Measurements from ENCODE around the gene ABCB11.
"Not testable (repeated sequence)": the region's sequence is repeated elsewhere in the genome, so short reads cannot be mapped to it uniquely, and the experiment has no call there.

The ABCB11 gene

DNA sequence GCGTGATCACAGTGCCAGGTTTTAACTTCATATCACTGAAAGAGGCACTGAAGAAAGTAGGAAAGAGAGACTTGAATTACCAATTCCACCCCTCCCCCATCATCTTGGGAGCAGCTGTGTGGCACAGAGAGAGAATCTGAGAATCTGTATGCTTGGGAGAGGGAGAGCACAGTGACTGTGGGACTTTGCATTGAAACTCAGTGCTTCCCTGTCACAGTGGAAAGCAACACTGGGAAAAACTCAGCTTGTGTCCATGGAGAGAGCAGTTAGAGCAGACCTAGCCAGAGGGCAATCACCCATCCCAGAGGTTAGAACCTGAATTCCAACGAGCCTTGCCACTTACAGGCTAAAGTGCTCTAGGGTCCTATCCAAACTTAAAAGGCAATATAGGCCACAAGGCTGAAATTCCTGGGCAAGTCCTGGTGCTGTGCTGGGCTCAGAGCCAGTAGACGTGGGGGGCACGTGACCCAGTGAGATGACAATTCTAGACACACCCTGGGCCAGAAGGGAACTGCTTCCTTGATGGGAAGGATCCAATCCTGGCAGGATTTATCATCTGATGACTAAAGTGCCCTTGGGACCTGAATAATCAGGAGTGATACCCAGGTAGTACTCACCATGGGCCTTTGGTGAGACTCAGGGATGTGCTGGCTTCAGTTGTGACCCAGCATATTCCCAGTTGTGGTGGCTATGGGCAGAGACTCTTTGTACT lies 15.5 kb upstream of the ABCB11 start:
- in situ Hi-C loops (cut with MboI; ENCODE audit: low sequenced_read_pairs) = no loop called here

DNA sequence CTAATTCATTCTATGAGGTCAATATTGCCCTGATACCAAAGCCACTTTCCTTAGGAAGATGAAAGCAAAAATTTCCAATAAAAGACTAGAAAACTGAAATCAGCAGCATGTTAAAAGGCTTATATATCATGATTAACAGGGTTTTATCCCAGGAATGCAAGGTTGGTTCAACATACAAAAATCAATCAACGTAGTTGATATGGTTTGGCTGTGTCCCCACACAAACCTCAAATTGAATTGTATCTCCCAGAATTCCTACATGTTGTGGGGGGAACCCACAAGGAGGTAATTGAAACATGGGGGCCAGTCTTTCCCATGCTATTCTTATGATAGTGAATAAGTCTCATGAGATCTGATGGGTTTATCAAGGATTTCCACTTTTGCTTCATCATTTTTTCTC lies 11.7 kb upstream of the ABCB11 start:
- in situ Hi-C loops (cut with MboI; ENCODE audit: low sequenced_read_pairs) = no loop called here

DNA sequence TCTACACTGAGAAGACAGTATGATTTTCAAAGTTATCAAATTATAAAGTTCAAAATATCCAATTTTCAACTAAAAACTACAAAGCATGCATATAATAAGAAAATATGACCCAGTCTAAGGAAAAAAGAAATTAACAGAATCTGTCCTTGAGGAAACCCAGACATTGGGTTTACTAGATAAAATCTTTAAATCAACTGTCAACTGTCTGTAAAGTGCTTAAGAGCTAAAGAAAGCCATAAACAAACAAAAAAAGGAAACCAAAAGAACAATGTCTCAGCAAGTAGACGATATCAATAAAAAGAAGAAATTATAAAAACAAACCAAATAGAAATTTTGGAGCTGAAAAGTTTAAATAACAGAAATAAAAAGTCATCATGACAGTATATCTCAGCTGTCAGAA lies 10.5 kb upstream of the ABCB11 start:
- in situ Hi-C loops (cut with MboI; ENCODE audit: low sequenced_read_pairs) = no loop called here

DNA sequence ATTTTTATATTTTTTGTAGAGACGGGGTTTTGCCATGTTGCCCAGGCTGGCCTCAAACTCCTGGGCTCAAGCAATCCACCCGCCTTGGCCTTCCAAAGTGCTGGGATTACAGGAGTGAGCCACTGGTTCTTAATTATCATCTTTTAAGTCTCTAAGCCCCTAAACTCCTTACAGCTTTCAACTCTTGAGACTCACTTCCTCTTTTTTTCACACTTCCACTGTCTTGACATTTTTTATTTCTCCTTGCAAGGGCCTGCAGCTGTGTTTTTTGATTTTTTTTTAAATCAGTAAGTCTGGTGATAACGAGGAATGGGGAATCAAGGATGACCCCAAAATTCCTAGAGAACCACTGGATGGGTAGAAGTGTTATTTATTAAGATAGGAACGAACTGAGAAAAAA lies 8.6 kb upstream of the ABCB11 start:
- in situ Hi-C loops (cut with MboI; ENCODE audit: low sequenced_read_pairs) = no loop called here

- in situ Hi-C loops (cut with MboI; ENCODE audit: low sequenced_read_pairs) = no loop called here
Measured at GRCh38 chr2:169038338-169038757, 7.2 kb upstream of the ABCB11 start.

DNA sequence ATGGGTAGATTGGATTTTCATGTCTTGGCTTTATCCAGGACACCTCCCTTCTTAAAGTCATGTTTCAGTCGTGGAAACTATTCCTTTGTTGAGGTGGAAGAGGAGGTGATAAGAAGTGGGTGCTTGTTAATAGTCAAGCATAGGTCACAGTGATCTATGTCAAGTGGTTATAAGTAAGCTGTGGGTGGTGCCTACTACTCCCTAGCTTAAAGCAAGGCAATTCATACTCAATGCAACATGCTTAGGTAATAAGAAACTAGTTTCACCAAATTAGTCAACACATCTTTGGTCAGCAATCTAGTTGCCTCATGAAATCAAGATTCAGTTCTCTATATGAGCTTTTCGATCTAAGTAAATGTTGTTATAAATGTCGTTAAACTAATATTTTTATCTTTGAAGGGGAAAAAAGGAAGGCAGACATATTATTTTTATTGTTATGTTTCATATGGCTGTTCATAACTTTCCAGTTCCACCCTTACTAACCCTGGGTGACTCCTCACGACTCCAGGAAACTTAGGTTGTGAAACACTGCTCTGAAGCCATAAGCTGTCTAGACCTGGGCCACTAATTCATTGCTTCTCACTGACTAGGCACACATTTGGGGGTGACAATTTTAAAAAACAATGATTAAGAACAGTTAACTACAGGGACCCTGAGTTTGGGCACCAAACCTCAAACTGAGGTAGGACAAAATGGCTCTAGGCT lies 5.8 kb upstream of the ABCB11 start:
- in situ Hi-C loops (cut with MboI; ENCODE audit: low sequenced_read_pairs) = no loop called here

GRCh38 chr2:169035887-169036286 lies 4.8 kb upstream of the ABCB11 start:
- in situ Hi-C loops (cut with MboI; ENCODE audit: low sequenced_read_pairs) = no loop called here

DNA sequence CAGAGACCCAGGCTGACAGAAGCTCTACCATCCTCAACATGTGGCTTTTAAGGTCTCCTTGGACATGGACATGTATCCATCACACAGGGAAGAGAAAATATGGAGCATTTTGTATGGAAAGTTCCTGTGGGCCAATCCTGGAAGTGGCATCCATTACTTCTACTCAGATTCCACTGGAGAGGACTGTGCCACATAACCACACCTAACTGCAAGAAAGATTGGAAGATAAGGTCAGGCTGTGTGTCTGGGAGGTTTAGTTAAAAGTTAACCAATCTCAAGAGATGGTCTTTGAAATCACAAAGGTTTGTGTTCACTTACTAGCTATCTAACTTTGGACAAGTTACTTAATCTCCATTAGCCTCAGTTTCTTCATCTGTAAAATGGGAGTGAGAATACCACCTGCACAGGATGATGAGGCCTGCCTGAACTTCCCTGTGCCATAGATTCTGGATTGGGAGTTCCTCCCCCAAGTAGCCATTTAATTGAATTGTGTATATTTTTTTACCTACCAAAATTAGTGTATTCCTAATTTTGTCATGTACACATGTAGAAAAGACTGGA lies 3.9 kb upstream of the ABCB11 start:
- in situ Hi-C loops (cut with MboI; ENCODE audit: low sequenced_read_pairs) = no loop called here

- in situ Hi-C loops (cut with MboI; ENCODE audit: low sequenced_read_pairs) = no loop called here
Measured at GRCh38 chr2:169034256-169034655, 3.1 kb upstream of the ABCB11 start.

DNA sequence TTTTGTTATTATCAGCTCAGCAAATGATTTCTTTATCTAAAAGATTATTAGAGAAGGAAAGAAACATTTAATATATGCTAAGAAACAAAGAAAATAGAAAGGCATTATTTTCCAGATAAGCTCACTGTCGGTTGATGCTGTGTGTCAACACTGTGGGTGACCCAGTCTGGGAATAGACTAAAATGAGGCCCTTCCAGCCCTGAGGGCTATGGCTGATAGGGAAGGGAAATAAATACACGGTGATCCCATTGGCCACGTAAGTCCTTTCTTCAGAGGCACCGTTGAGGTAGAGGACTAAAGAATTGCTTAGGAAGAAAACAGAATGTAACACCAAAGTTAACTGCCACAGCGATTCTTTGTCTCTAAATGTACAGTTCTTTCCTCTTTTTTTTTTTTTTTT lies 1.8 kb downstream of the ABCB11 start:
- in situ Hi-C loops (cut with MboI; ENCODE audit: low sequenced_read_pairs) = no loop called here

- in situ Hi-C loops (cut with MboI; ENCODE audit: low sequenced_read_pairs) = no loop called here
Measured at GRCh38 chr2:169027234-169027633, 3.9 kb downstream of the ABCB11 start.

DNA sequence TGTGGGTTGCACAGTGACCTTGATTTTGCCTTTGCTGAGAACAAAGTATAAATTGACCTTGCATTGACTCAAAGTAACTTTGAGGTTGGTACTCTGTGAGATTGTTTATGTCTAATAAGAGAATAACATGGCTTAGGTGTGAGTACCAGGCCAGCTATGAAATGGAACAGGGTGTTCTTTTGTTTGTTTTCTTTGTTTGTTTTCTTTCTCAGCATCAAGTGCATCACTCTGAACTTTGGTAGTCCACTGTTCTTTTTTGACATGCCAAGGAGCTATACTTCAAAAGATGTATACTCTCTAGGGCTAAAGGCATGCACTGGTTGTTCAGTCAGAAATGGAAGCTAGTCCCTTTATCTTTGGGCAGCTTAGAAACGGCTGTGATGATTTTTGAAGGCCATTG lies 5.1 kb downstream of the ABCB11 start:
- in situ Hi-C loops (cut with MboI; ENCODE audit: low sequenced_read_pairs) = no loop called here

DNA sequence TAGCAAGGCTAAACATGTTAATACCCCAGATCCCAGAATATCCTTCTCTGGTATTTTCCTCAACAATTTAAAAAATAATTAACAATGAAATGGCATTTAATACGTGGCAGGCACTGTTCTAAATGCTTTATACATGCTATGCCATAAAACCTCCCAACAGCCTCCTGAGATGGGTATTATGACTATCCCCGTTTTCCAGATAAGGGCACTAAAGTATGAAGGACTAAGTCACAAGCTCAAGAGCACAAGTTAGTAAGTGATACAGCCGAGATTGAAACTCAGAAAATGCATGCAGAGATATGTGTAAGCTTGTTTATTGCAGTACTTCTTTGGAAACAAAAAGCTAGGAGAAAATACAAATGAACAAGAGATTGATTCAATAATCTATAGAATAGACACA lies 8.0 kb downstream of the ABCB11 start:
- in situ Hi-C loops (cut with MboI; ENCODE audit: low sequenced_read_pairs) = no loop called here

GRCh38 chr2:169018390-169018789 lies 12.7 kb downstream of the ABCB11 start:
- in situ Hi-C loops (cut with MboI; ENCODE audit: low sequenced_read_pairs) = no loop called here

DNA sequence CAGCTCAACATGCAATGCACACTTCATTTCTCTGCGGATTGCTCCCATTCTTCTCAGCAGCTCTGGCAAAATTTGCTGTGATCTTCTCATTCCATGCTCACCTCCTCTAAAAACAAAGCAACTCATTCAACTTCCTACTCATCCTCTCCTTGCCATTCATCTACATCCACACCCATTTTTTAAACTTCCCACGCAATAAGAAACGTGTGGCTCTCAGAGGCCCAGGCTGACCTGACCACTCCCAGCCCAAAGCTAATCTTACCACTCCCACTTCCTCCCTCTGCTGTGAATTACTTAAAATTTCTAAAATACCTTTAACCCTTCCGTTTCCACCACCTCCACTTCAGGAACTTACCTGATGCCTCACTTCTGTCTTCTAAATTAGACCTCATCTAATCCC lies 15.2 kb downstream of the ABCB11 start:
- in situ Hi-C loops (cut with MboI; ENCODE audit: low sequenced_read_pairs) = no loop called here

DNA sequence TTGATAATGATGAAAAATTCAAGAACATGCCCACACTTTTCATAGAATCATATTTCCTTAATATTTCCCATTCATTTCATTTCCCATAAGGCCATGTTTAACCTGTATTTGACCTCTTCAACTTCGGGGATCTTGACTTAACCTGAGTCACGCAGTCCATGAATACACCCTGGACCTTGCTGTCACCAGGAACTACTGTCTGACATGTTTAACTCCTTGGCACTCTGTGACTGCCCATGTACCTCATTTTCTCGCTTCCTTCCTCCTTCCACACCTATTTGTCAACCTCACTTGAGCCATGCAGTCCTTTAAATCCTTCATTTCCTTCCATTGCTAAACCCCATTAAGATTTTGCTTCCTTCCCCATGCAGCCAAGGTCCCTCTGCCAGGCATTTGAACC lies 16.3 kb downstream of the ABCB11 start:
- in situ Hi-C loops (cut with MboI; ENCODE audit: low sequenced_read_pairs) = no loop called here

DNA sequence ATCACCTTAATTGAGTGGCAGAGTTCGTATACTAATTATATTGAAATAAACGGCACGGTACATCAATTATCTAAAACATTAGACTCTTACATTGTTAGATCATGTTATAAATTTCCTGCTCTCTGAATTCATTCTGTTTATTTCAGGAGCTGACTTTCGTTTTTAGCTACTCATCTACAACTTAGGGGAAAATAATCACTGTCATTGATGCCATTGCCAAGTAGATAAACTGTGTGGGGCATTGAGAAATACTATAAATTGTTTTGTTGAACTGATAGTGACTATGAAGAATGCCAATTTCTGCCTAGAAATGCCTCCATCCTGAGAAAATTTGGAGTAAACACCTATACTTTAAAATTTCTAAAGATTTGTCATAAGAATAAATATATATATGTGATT lies 17.5 kb downstream of the ABCB11 start:
- in situ Hi-C loops (cut with MboI; ENCODE audit: low sequenced_read_pairs) = no loop called here

DNA sequence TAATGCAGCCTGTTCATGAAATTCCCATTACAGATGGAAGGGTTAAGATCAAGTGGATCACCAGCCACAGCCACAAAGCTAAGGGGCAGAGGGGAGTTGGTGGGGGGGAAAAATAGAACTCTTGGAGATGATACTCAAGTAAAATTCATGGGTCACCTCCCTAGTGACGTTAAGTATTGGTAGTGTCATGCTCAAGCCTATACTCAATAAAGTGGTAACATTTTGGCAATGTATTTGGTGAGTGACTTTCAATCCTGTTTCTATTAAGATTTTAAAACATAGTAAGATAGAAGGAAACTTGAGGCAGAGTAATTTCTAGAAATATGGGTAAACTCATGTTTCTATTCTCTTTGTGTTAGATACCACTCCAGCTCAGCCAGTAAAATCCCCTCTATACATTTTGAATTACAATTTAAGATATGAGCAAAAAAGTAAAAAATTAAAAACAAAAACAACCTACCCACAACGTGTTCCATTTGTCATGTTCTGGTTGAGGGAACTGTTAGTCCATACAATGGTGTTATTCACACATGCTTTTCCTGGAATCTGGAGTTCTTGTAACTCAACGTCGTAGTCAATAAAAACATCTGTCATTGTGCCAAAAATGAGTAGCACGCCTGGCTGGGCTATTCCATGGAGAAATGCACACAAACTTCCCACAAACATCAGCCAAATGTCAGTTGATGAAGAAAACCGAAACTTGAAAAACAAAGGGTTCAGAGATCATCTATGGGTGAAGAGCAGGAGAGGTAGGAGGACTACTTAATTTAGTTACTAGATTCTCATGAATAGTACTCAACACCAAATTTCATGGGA lies 18.1 kb downstream of the ABCB11 start:
- in situ Hi-C loops (cut with MboI; ENCODE audit: low sequenced_read_pairs) = no loop called here

GRCh38 chr2:169012191-169012792 lies 18.8 kb downstream of the ABCB11 start:
- in situ Hi-C loops (cut with MboI; ENCODE audit: low sequenced_read_pairs) = not testable (repeated sequence)

- in situ Hi-C loops (cut with MboI; ENCODE audit: low sequenced_read_pairs) = no loop called here
Measured at GRCh38 chr2:169011698-169012097, 19.4 kb downstream of the ABCB11 start.

Data from HL-60/S4 treated with phorbol 12-myristate 13-acetate at 8.2 ng/mL for 4 days and 3 days (cell line).